HCT116 (cell line): ENCODE results near the gene ADGRD1. TPM values are rescaled to one million over a fixed set of nuclear protein-coding genes. Genes with fewer than 3 reads are reported as not detected.

Source experiments
- ATAC-seq: fragments of 200-7000 bp; cut with Tn5 transposase; 2 replicates; pipeline ENCODE4 v1.9.1; 2020; ENCODE audit warnings: mild to moderate bottlenecking, moderate library complexity
- BruUV-seq: library from RNA; stranded (reverse); fragments of 400-500 nt; replicated peaks from 2 replicates; lab custom pipeline; 2021; lab: Mats Ljungman, UMichigan
- CTCF ChIA-PET: fragments of 300-600 bp; sonication (Branson Sonifier 250); formaldehyde crosslinking; loops from one replicate; lab custom pipeline; 2021; ENCODE audit warnings: antibody characterized with exemption; lab: Charles Lee
- POLR2A ChIA-PET: fragments of 300-600, 350-600 bp; sonication (Branson Sonifier 250); formaldehyde crosslinking; loops from one replicate; lab custom pipeline; 2021; ENCODE audit warnings: antibody characterized with exemption; lab: Charles Lee
- RAD21 ChIA-PET, 2 experiments: fragments of 300-600 bp; sonication (Branson Sonifier 250); formaldehyde crosslinking; loops; one replicate each; lab custom pipeline; 2023; ENCODE audit warnings: low total read pairs in 2 of 2; ENCODE audit not compliant: uncharacterized antibody in 2 of 2, unreplicated experiment in 2 of 2, low non-redundant PET in 1 of 2; lab: Charles Lee
- DNase-seq: peaks from one replicate; pipeline ENCODE4 v3.0.0-alpha.2; 2010; ENCODE audit warnings: low read depth, low spot score
- H2AFZ ChIP-seq: fragments of 200-600 bp; shearing (Covaris generic), sonication (generic); 2 replicates; pipeline ENCODE4 v1.6.1; 2017; ENCODE audit warnings: low read depth, mixed run types, mixed read lengths, antibody characterized with exemption, low read length; ENCODE audit not compliant: poor library complexity, severe bottlenecking
- H3K27ac ChIP-seq: 2 replicates; pipeline ENCODE4 v1.5.1; 2012; ENCODE audit warnings: low read depth, low read length
- H3K27me3 ChIP-seq: fragments of 200-600 bp; sonication (generic); 2 replicates; pipeline ENCODE4 v1.6.1; 2016; ENCODE audit warnings: mixed run types, low read length, mixed read lengths; ENCODE audit not compliant: insufficient read depth
- H3K36me3 ChIP-seq, 2 experiments: fragments of 200-500 bp in 1 of 2; fragments of 200-600 bp in 1 of 2; sonication (Bioruptor generic) in 1 of 2; sonication (generic) in 1 of 2; 2 replicates each; pipeline versions ENCODE4 v1.5.1 to v1.6.1; 2014 to 2016; ENCODE audit warnings: low read length in 2 of 2, inconsistent platforms in 1 of 2, mixed read lengths in 1 of 2, mixed run types in 1 of 2; ENCODE audit not compliant: insufficient read depth in 2 of 2, control insufficient read depth in 1 of 2
- H3K4me1 ChIP-seq, 2 experiments: fragments of 200-600 bp in 1 of 2; sonication (generic) in 1 of 2; 2 replicates each; pipeline versions ENCODE4 v1.5.1 to v1.6.1; 2012 to 2017; ENCODE audit warnings: low read length in 2 of 2, inconsistent platforms in 1 of 2, mild to moderate bottlenecking in 1 of 2, mixed read lengths in 1 of 2, mixed run types in 1 of 2, moderate library complexity in 1 of 2; ENCODE audit not compliant: insufficient read depth in 2 of 2, control insufficient read depth in 1 of 2
- H3K4me2 ChIP-seq: fragments of 200-600 bp; sonication (generic); 2 replicates; pipeline ENCODE4 v1.6.1; 2017; ENCODE audit warnings: mixed run types, low read length, mixed read lengths
- H3K4me3 ChIP-seq, 2 experiments: fragments of 200-600 bp in 1 of 2; sonication (generic) in 1 of 2; replicated peaks in 1 of 2; 2 replicates each; pipeline ENCODE4 v1.5.1; 2011 to 2016; ENCODE audit warnings: low read length in 2 of 2, control low read depth in 1 of 2, low read depth in 1 of 2, mild to moderate bottlenecking in 1 of 2, mixed read lengths in 1 of 2, mixed run types in 1 of 2
- H3K79me2 ChIP-seq: fragments of 200-600 bp; sonication (generic); 2 replicates; pipeline ENCODE4 v1.6.1; 2017; ENCODE audit warnings: mild to moderate bottlenecking, mixed run types, low read length, moderate library complexity, mixed read lengths; ENCODE audit not compliant: insufficient read depth
- H3K9ac ChIP-seq: fragments of 200-600 bp; sonication (generic); 2 replicates; pipeline ENCODE4 v1.6.1; 2016; ENCODE audit warnings: low read length, mixed read lengths
- H3K9me2 ChIP-seq: fragments of 200-600 bp; sonication (generic), shearing (Covaris generic); 2 replicates; pipeline ENCODE4 v1.6.1; 2017; ENCODE audit warnings: mixed run types, mild to moderate bottlenecking, moderate library complexity; ENCODE audit not compliant: insufficient read depth
- H3K9me3 ChIP-seq, 2 experiments: fragments of 200-500 bp in 1 of 2; fragments of 200-600 bp in 1 of 2; sonication (Bioruptor generic) in 1 of 2; sonication (generic) in 1 of 2; 2 replicates each; pipeline ENCODE4 v1.6.1; 2014 to 2017; ENCODE audit warnings: low read length in 2 of 2, mixed read lengths in 2 of 2, inconsistent platforms in 1 of 2, low read depth in 1 of 2, mild to moderate bottlenecking in 1 of 2, mixed run types in 1 of 2, moderate library complexity in 1 of 2; ENCODE audit not compliant: control insufficient read depth in 1 of 2, insufficient read depth in 1 of 2
- H4K20me1 ChIP-seq: fragments of 200-600 bp; sonication (generic), shearing (Covaris generic); 2 replicates; pipeline ENCODE4 v1.6.1; 2017; ENCODE audit warnings: mixed run types, mild to moderate bottlenecking, moderate library complexity; ENCODE audit not compliant: insufficient read depth
- CBX3 ChIP-seq: IDR thresholded peaks from 2 replicates; pipeline ENCODE4 v1.6.1; 2012; ENCODE audit warnings: low read depth
- CEBPB ChIP-seq: IDR thresholded peaks from 2 replicates; pipeline ENCODE4 v1.6.1; 2012; ENCODE audit warnings: low read depth
- EGR1 ChIP-seq: IDR thresholded peaks from 2 replicates; pipeline ENCODE4 v1.6.1; 2012; ENCODE audit warnings: low read depth
- ELF1 ChIP-seq: IDR thresholded peaks from 2 replicates; pipeline ENCODE4 v1.6.1; 2012; ENCODE audit warnings: low read depth, borderline replicate concordance
- EZH2 ChIP-seq: fragments of 200-600 bp; sonication (generic); IDR thresholded peaks from 2 replicates; pipeline ENCODE4 v1.6.1; 2017; ENCODE audit warnings: antibody characterized with exemption, mixed run types
- EZH2phosphoT487 ChIP-seq: fragments of 200-600 bp; IDR thresholded peaks from 2 replicates; pipeline ENCODE4 v1.6.1; 2018; ENCODE audit warnings: antibody characterized with exemption, borderline replicate concordance
- JUND ChIP-seq: IDR thresholded peaks from 2 replicates; pipeline ENCODE4 v1.6.1; 2012
- POLR2A ChIP-seq: IDR thresholded peaks from 2 replicates; pipeline ENCODE4 v1.7.0; 2011; ENCODE audit warnings: borderline replicate concordance; ENCODE audit not compliant: insufficient read depth, insufficient read length; ENCODE audit errors: extremely low read depth
- POLR2AphosphoS5 ChIP-seq: IDR thresholded peaks from 2 replicates; pipeline ENCODE4 v1.6.1; 2011; ENCODE audit warnings: mild to moderate bottlenecking, low read depth, low read length, moderate library complexity
- RAD21 ChIP-seq: IDR thresholded peaks from 2 replicates; pipeline ENCODE4 v1.6.1; 2012; ENCODE audit warnings: low read depth, mild to moderate bottlenecking
- SIN3A ChIP-seq: IDR thresholded peaks from 2 replicates; pipeline ENCODE4 v1.6.1; 2012; ENCODE audit warnings: low read depth
- SP1 ChIP-seq: IDR thresholded peaks from 2 replicates; pipeline ENCODE4 v1.6.1; 2012; ENCODE audit warnings: low read depth
- SRF ChIP-seq: IDR thresholded peaks from 2 replicates; pipeline ENCODE4 v1.6.1; 2012; ENCODE audit warnings: low read depth
- TCF7L2 ChIP-seq: IDR thresholded peaks from 2 replicates; pipeline ENCODE4 v1.7.0; 2011; ENCODE audit warnings: borderline replicate concordance, inconsistent platforms; ENCODE audit not compliant: insufficient read depth, insufficient read length; ENCODE audit errors: extremely low read depth
- YY1 ChIP-seq: IDR thresholded peaks from 2 replicates; pipeline ENCODE4 v1.6.1; 2011; ENCODE audit warnings: low read length, low read depth, moderate library complexity, mild to moderate bottlenecking; ENCODE audit not compliant: insufficient replicate concordance; ENCODE audit errors: extremely low read depth
- intact Hi-C: fragments of 100-400 bp; cut with micrococcal nuclease; formaldehyde crosslinking; loops from 2 replicates; pipeline ENCODE4 v1.10.0; 2022
- total RNA-seq: library from RNA; stranded (reverse); gene quantifications from one replicate; pipeline ENCODE4 v1.2.1, GENCODE V29; 2021; ENCODE audit not compliant: unreplicated experiment
- TF ChIP-seq, protein P1 (sequence below): IDR thresholded peaks from 2 replicates; pipeline ENCODE4 v1.6.1; 2011; ENCODE audit warnings: mild to moderate bottlenecking, low read length, moderate library complexity; ENCODE audit not compliant: insufficient replicate concordance; ENCODE audit errors: extremely low read depth
- TF ChIP-seq, protein P2 (sequence below), 3 experiments: fragments of 200-600 bp in 1 of 3; sonication (generic) in 1 of 3; IDR thresholded peaks in 2 of 3; conservative IDR thresholded peaks in 1 of 3; 2 replicates each; pipeline ENCODE4 v1.5.1; 2012 to 2017; ENCODE audit warnings: low read depth in 2 of 3, low read length in 2 of 3, antibody characterized with exemption in 1 of 3, borderline replicate concordance in 1 of 3, control low read depth in 1 of 3, mild to moderate bottlenecking in 1 of 3, mixed read lengths in 1 of 3, mixed run types in 1 of 3, moderate library complexity in 1 of 3; ENCODE audit not compliant: insufficient read depth in 1 of 3
- TF ChIP-seq, protein P3 (sequence below): IDR thresholded peaks from 2 replicates; pipeline ENCODE4 v1.6.1; 2012
- TF ChIP-seq, protein P4 (sequence below): IDR thresholded peaks from 2 replicates; pipeline ENCODE4 v1.6.1; 2012
- TF ChIP-seq, protein P5 (sequence below): IDR thresholded peaks from 2 replicates; pipeline ENCODE4 v1.6.1; 2012; ENCODE audit warnings: low read depth

ADGRD1 gene
- total RNA-seq, 1 experiment from 2014 or later: 0.44 TPM

DNA sequence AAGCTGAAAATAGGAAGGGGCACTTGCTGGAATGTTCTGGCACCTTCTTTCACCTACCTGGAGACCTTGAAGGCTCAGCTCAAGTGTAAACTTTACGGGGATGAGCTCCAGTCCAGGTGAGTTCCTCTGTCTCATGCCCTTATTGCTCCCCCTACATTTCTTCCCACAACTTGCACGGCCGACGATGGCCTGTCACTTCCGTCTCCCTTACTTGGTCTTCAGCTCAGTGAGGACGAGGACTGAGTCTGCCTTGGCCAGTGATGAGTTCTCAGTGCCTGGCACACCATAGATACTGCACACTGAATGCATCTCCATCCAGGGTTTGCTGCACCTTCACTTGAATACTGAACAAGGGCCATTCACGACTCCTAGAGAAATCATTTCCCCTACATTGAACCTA is 21.4 kb downstream of the ADGRD1 start:
- Histone ChIP-seq H3K4me1 (no peaks in the 10 kb centered on the region), H3K4me2 (no peak overlapping the region), H3K9ac (no peak overlapping the region), H3K27ac (no peak overlapping the region), H3K4me3 (no peak overlapping the region), H3K79me2 (no peaks in the 10 kb centered on the region), H3K27me3 (peaks cover 13% of the 10 kb centered on the region), H3K9me3 (no peaks in the 10 kb centered on the region), H4K20me1 (no peaks in the 10 kb centered on the region), H3K9me2 (no peaks in the 10 kb centered on the region), H2AFZ (no peak overlapping the region), H3K36me3 (no peaks in the 10 kb centered on the region)
- intact Hi-C loops: no loop called here
- DNase-seq (no peak), ATAC-seq (no peak)
- BruUV-seq: no TSS peak
- ChIA-PET RAD21 (no interaction called here), POLR2A (no interaction called here), CTCF (no interaction called here)
- TF ChIP-seq SP1 (no peak), RAD21 (no peak), SRF (no peak), YY1 (no peak), TCF7L2 (no peak), EZH2phosphoT487 (no peak), SIN3A (no peak), ELF1 (no peak), EZH2 (no peak), CEBPB (no peak), POLR2AphosphoS5 (no peak), CBX3 (no peak), JUND (no peak), POLR2A (no peak), EGR1 (no peak)
- TF ChIP-seq, protein P1, sequence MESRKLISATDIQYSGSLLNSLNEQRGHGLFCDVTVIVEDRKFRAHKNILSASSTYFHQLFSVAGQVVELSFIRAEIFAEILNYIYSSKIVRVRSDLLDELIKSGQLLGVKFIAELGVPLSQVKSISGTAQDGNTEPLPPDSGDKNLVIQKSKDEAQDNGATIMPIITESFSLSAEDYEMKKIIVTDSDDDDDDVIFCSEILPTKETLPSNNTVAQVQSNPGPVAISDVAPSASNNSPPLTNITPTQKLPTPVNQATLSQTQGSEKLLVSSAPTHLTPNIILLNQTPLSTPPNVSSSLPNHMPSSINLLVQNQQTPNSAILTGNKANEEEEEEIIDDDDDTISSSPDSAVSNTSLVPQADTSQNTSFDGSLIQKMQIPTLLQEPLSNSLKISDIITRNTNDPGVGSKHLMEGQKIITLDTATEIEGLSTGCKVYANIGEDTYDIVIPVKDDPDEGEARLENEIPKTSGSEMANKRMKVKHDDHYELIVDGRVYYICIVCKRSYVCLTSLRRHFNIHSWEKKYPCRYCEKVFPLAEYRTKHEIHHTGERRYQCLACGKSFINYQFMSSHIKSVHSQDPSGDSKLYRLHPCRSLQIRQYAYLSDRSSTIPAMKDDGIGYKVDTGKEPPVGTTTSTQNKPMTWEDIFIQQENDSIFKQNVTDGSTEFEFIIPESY: no peak
- TF ChIP-seq, protein P2, sequence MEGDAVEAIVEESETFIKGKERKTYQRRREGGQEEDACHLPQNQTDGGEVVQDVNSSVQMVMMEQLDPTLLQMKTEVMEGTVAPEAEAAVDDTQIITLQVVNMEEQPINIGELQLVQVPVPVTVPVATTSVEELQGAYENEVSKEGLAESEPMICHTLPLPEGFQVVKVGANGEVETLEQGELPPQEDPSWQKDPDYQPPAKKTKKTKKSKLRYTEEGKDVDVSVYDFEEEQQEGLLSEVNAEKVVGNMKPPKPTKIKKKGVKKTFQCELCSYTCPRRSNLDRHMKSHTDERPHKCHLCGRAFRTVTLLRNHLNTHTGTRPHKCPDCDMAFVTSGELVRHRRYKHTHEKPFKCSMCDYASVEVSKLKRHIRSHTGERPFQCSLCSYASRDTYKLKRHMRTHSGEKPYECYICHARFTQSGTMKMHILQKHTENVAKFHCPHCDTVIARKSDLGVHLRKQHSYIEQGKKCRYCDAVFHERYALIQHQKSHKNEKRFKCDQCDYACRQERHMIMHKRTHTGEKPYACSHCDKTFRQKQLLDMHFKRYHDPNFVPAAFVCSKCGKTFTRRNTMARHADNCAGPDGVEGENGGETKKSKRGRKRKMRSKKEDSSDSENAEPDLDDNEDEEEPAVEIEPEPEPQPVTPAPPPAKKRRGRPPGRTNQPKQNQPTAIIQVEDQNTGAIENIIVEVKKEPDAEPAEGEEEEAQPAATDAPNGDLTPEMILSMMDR (IDR thresholded peaks at IDR 0.05 in 2 of 3, conservative IDR thresholded peaks at IDR 0.05 in 1 of 3; ENCODE audit: borderline replicate concordance in 1 of 3, insufficient read depth in 1 of 3, low read depth in 2 of 3, low read length in 2 of 3): no peak
- TF ChIP-seq, protein P3, sequence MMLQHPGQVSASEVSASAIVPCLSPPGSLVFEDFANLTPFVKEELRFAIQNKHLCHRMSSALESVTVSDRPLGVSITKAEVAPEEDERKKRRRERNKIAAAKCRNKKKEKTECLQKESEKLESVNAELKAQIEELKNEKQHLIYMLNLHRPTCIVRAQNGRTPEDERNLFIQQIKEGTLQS: no peak
- TF ChIP-seq, protein P4, sequence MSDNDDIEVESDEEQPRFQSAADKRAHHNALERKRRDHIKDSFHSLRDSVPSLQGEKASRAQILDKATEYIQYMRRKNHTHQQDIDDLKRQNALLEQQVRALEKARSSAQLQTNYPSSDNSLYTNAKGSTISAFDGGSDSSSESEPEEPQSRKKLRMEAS: no peak
- TF ChIP-seq, protein P5, sequence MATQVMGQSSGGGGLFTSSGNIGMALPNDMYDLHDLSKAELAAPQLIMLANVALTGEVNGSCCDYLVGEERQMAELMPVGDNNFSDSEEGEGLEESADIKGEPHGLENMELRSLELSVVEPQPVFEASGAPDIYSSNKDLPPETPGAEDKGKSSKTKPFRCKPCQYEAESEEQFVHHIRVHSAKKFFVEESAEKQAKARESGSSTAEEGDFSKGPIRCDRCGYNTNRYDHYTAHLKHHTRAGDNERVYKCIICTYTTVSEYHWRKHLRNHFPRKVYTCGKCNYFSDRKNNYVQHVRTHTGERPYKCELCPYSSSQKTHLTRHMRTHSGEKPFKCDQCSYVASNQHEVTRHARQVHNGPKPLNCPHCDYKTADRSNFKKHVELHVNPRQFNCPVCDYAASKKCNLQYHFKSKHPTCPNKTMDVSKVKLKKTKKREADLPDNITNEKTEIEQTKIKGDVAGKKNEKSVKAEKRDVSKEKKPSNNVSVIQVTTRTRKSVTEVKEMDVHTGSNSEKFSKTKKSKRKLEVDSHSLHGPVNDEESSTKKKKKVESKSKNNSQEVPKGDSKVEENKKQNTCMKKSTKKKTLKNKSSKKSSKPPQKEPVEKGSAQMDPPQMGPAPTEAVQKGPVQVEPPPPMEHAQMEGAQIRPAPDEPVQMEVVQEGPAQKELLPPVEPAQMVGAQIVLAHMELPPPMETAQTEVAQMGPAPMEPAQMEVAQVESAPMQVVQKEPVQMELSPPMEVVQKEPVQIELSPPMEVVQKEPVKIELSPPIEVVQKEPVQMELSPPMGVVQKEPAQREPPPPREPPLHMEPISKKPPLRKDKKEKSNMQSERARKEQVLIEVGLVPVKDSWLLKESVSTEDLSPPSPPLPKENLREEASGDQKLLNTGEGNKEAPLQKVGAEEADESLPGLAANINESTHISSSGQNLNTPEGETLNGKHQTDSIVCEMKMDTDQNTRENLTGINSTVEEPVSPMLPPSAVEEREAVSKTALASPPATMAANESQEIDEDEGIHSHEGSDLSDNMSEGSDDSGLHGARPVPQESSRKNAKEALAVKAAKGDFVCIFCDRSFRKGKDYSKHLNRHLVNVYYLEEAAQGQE: no peak
